Measurements from ENCODE around the gene HIPK2.
A peak's percentile ranks its signal among the peaks of the same experiment; 100 is the strongest.

HIPK2 gene

GRCh38 chr7:139768249-139768824, 9.5 kb downstream of the HIPK2 start:
- no peak for TF ChIP-seq Cebpa-rat (IDR thresholded peaks at IDR 0.05)
- Histone ChIP-seq H3K4me2 (peak overlapping the region; percentile 76 to 98 (median 91)), H3K9me3 (replicated peaks in 1 of 11) (peaks cover 0 to 6% (median 0%) of the 10 kb centered on the region in 11 experiments; a peak in 1 of 22 replicates), H3K27me3 (no peaks in the 10 kb centered on the region), H3K36me3 (peaks cover 0 to 84% (median 60%) of the 10 kb centered on the region in 11 experiments; a peak in 21 of 22 replicates), H3K9ac (peak overlapping the region in 9 of 11 experiments; percentile 35 to 68 (median 51); a peak in 16 of 22 replicates), H3K4me3 (peak overlapping the region in 4 of 10 experiments; percentile 4 to 51 (median 25); a peak in 7 of 20 replicates), H4K20me1 (peaks cover 57 to 100% (median 97%) of the 10 kb centered on the region in 11 experiments), H3K4me1 (peaks cover 67 to 98% (median 83%) of the 10 kb centered on the region in 10 experiments), H3K27ac (peak overlapping the region in 10 of 11 experiments; percentile 37 to 85 (median 72); a peak in 21 of 22 replicates)

DNA sequence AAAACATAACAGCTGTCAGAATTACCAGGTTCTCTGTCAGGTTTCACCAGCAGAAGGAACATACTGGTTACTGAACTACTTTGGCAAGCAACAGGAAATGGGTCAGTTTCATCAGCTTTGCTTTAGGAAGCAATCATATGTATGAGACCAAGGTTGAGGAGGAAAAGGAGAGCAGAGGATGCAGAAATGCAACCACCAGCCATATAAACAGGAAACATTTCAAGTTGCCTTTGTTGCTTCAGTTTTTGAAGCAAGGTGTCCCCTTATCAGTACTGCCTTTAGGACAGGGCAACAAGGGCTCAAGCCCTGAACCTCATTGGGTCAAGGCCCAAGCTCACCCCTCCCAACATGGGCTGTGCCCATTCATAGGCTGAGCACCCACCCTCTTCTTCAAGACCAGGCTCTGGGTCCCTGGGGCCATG, 10.2 kb downstream of the HIPK2 start:
- Histone ChIP-seq H3K27ac (peak overlapping the region in 10 of 11 experiments; percentile 37 to 85 (median 72); a peak in 21 of 22 replicates), H3K9me3 (replicated peaks in 1 of 11) (peaks cover 0 to 8% (median 0%) of the 10 kb centered on the region in 11 experiments; a peak in 3 of 22 replicates), H3K4me3 (peak overlapping the region in 4 of 10 experiments; percentile 4 to 51 (median 25); a peak in 7 of 20 replicates), H4K20me1 (peaks cover 59 to 100% (median 96%) of the 10 kb centered on the region in 11 experiments), H3K36me3 (peaks cover 0 to 86% (median 65%) of the 10 kb centered on the region in 11 experiments; a peak in 21 of 22 replicates), H3K4me1 (peaks cover 65 to 98% (median 83%) of the 10 kb centered on the region in 10 experiments), H3K4me2 (peak overlapping the region; percentile 76 to 98 (median 91)), H3K9ac (peak overlapping the region in 9 of 11 experiments; percentile 35 to 68 (median 51); a peak in 15 of 22 replicates), H3K27me3 (no peaks in the 10 kb centered on the region)
- TF ChIP-seq Cebpa-rat (IDR thresholded peaks at IDR 0.05) = peak in 9 of 11 experiments; percentile 37 to 91 (median 77); a peak in 17 of 22 replicates

GRCh38 chr7:139765143-139765542, 12.7 kb downstream of the HIPK2 start:
- Histone ChIP-seq H3K4me2 (peak overlapping the region in 1 of 11 experiments; percentile 14; a peak in 1 of 22 replicates), H3K4me1 (peaks cover 50 to 78% (median 65%) of the 10 kb centered on the region in 10 experiments), H4K20me1 (peaks cover 50 to 100% (median 95%) of the 10 kb centered on the region in 11 experiments), H3K4me3 (no peak overlapping the region), H3K27me3 (no peaks in the 10 kb centered on the region), H3K9me3 (replicated peaks in 1 of 11) (peaks cover 0 to 27% (median 10%) of the 10 kb centered on the region in 11 experiments; a peak in 12 of 22 replicates), H3K36me3 (peaks cover 11 to 83% (median 76%) of the 10 kb centered on the region in 11 experiments), H3K27ac (no peak overlapping the region), H3K9ac (no peak overlapping the region)
- TF ChIP-seq Cebpa-rat (IDR thresholded peaks at IDR 0.05) = no peak

- TF ChIP-seq Cebpa-rat (IDR thresholded peaks at IDR 0.05) = no peak
- Histone ChIP-seq H3K36me3 (peaks cover 11 to 73% (median 61%) of the 10 kb centered on the region in 11 experiments), H3K27me3 (no peaks in the 10 kb centered on the region), H3K4me1 (peaks cover 32 to 60% (median 50%) of the 10 kb centered on the region in 10 experiments), H3K4me2 (peak overlapping the region in 10 of 11 experiments; percentile 5 to 61 (median 34); a peak in 17 of 22 replicates), H3K27ac (no peak overlapping the region), H4K20me1 (peaks cover 38 to 100% (median 90%) of the 10 kb centered on the region in 11 experiments; a peak in 21 of 22 replicates), H3K9ac (no peak overlapping the region), H3K4me3 (no peak overlapping the region), H3K9me3 (replicated peaks in 1 of 11) (peaks cover 0 to 27% (median 10%) of the 10 kb centered on the region in 11 experiments; a peak in 13 of 22 replicates)
Observed at GRCh38 chr7:139763330-139763729, 14.5 kb downstream of the HIPK2 start.

GRCh38 chr7:139762886-139763285, 14.9 kb downstream of the HIPK2 start:
- Histone ChIP-seq H3K9ac (no peak overlapping the region), H3K27ac (peak overlapping the region in 1 of 11 experiments; percentile 31; a peak in 2 of 22 replicates), H3K36me3 (peaks cover 11 to 75% (median 63%) of the 10 kb centered on the region in 11 experiments), H3K9me3 (replicated peaks in 1 of 11) (peaks cover 0 to 27% (median 10%) of the 10 kb centered on the region in 11 experiments; a peak in 13 of 22 replicates), H3K4me1 (peaks cover 27 to 56% (median 46%) of the 10 kb centered on the region in 10 experiments), H3K4me3 (no peak overlapping the region), H4K20me1 (peaks cover 38 to 100% (median 88%) of the 10 kb centered on the region in 11 experiments; a peak in 21 of 22 replicates), H3K4me2 (peak overlapping the region in 9 of 11 experiments; percentile 5 to 61 (median 31); a peak in 13 of 22 replicates), H3K27me3 (no peaks in the 10 kb centered on the region)
- TF ChIP-seq Cebpa-rat (IDR thresholded peaks at IDR 0.05) = no peak

DNA sequence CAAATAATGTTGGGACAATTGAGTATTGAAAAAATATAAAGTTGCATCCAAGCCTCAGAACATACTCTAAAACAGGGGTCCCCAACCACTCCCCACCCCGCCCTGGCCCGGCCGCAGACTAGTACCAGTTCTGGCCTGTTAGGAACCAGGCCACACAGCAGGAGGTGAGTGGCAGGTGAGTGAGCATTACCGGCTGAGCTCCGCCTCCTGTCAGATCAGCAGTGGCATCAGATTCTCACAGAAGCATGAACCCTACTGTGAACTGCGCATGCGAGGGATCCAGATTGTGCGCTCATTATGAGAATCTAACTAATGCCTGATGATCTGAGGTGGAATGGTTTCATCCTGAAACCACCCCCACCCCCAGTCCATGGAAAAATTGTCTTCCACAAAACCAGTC, 19.4 kb downstream of the HIPK2 start:
- peaks cover 4 to 65% (median 52%) of the 10 kb centered on the region in 11 experiments; a peak in 20 of 22 replicates for H3K36me3 ChIP-seq
- peaks cover 57 to 100% (median 89%) of the 10 kb centered on the region in 11 experiments for H4K20me1 ChIP-seq
- no peak overlapping the region for H3K4me3 ChIP-seq
- no peak overlapping the region for H3K27ac ChIP-seq
- no peak overlapping the region for H3K9ac ChIP-seq
- TF ChIP-seq Cebpa-rat (IDR thresholded peaks at IDR 0.05) = no peak
- H3K27me3 ChIP-seq = no peaks in the 10 kb centered on the region
- no peak overlapping the region; a peak in 1 of 22 replicates for H3K4me2 ChIP-seq
- H3K9me3 ChIP-seq (replicated peaks in 1 of 11) = peaks cover 0 to 21% (median 10%) of the 10 kb centered on the region in 11 experiments; a peak in 13 of 22 replicates
- peaks cover 20 to 52% (median 33%) of the 10 kb centered on the region in 10 experiments; a peak in 19 of 20 replicates for H3K4me1 ChIP-seq

DNA sequence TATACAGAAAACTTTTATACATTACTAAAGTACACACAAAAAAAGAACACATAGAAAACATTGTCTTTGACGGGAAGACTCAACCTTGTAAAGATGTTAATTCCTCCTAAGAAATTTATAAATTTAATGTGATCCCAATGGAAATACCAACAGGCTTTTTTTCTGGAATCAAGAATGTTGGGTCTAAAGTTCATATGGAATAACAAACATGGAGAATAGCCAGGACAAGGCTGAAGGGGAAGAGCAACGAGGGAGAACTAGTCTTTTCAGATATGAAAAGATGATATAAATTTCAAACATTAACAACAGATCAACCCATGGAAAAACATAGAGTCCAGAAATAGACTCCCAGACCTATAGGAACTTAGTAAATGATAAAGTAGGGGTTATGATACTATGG, 19.8 kb downstream of the HIPK2 start:
- no peak overlapping the region for H3K27ac ChIP-seq
- H3K9me3 ChIP-seq (replicated peaks in 1 of 11) = peaks cover 0 to 21% (median 9%) of the 10 kb centered on the region in 11 experiments; a peak in 13 of 22 replicates
- H3K36me3 ChIP-seq = peaks cover 4 to 65% (median 52%) of the 10 kb centered on the region in 11 experiments; a peak in 21 of 22 replicates
- peaks cover 18 to 52% (median 31%) of the 10 kb centered on the region in 10 experiments; a peak in 19 of 20 replicates for H3K4me1 ChIP-seq
- H3K4me2 ChIP-seq = no peak overlapping the region
- H3K4me3 ChIP-seq = no peak overlapping the region
- peaks cover 58 to 100% (median 90%) of the 10 kb centered on the region in 11 experiments for H4K20me1 ChIP-seq
- TF ChIP-seq Cebpa-rat (IDR thresholded peaks at IDR 0.05) = no peak
- no peaks in the 10 kb centered on the region for H3K27me3 ChIP-seq
- no peak overlapping the region for H3K9ac ChIP-seq

- Histone ChIP-seq H3K4me3 (no peak overlapping the region), H3K27me3 (no peaks in the 10 kb centered on the region), H4K20me1 (peaks cover 84 to 100% (median 98%) of the 10 kb centered on the region in 11 experiments), H3K4me2 (peak overlapping the region in 1 of 11 experiments; percentile 30; a peak in 2 of 22 replicates), H3K27ac (no peak overlapping the region), H3K36me3 (peaks cover 0 to 66% (median 49%) of the 10 kb centered on the region in 11 experiments; a peak in 18 of 22 replicates), H3K9ac (no peak overlapping the region), H3K4me1 (peaks cover 25 to 66% (median 48%) of the 10 kb centered on the region in 10 experiments), H3K9me3 (replicated peaks in 1 of 11) (peaks cover 0 to 4% (median 0%) of the 10 kb centered on the region in 11 experiments; a peak in 1 of 22 replicates)
- TF ChIP-seq Cebpa-rat (IDR thresholded peaks at IDR 0.05) = no peak
Observed at GRCh38 chr7:139753693-139754111, 24.1 kb downstream of the HIPK2 start.

Measured in BLaER1 treated with 17β-estradiol and CSF1 and Interleukin-3, amounts not matched to agents 10 nM and 100 nM (cell line).